Thyroid gland (tissue), 4 donors: ENCODE results near the gene GPATCH2.

Experiments
- CTCF ChIP-seq, 6 experiments: fragments of 200-600 bp in 3 of 6; fragments of 450-650 bp in 3 of 6; sonication (generic) in 3 of 6; IDR thresholded peaks; one replicate each; pipeline ENCODE4 v1.5.1; 2016 to 2019; ENCODE audit warnings: antibody characterized with exemption in 6 of 6, mild to moderate bottlenecking in 2 of 6, inconsistent platforms in 1 of 6, moderate library complexity in 1 of 6
- POLR2A ChIP-seq, 2 donors: fragments of 450-650 bp; IDR thresholded peaks; one replicate each; pipeline ENCODE4 v1.6.1; 2017; ENCODE audit warnings: antibody characterized with exemption in 2 of 2, mild to moderate bottlenecking in 2 of 2, moderate library complexity in 1 of 2

- TF ChIP-seq CTCF (IDR thresholded peaks at IDR 0.05) (no peak), POLR2A (IDR thresholded peaks at IDR 0.05) (no peak)
Measured at GRCh38 chr1:217433664-217434063, 197.2 kb downstream of the GPATCH2 start.
